HT1080 (cell line): ENCODE results near the gene ADAT2. TPM values are rescaled to one million over a fixed set of nuclear protein-coding genes. Genes with fewer than 3 reads are reported as not detected.

Source experiments
- DNase-seq: peaks from one replicate; pipeline ENCODE4 v3.0.0-alpha.2; 2015; ENCODE audit warnings: low read depth
- small RNA-seq: library from RNA; depleted of rRNA; stranded (forward); fragments of <200 nt; gene quantifications from one replicate; pipeline ENCODE3, GENCODE V24; 2014
- total RNA-seq: library from RNA; depleted of rRNA; stranded (reverse); fragments of >200 nt; shearing (Covaris generic); gene quantifications from 2 replicates; pipeline ENCODE4 v1.2.3, GENCODE V29; 2014; rRNA removed

ADAT2 gene
- total RNA-seq, 1 experiment from 2014 or later, result 5.8 TPM

- DNase-seq, result peak; percentile 96
Observed at GRCh38 chr6:143397227-143398222, 53.0 kb downstream of the ADAT2 start.

- DNase-seq, result no peak
Observed at GRCh38 chr6:143396497-143397226, 53.8 kb downstream of the ADAT2 start.

- DNase-seq, result no peak
Observed at GRCh38 chr6:143395699-143396098, 54.8 kb downstream of the ADAT2 start.

DNA sequence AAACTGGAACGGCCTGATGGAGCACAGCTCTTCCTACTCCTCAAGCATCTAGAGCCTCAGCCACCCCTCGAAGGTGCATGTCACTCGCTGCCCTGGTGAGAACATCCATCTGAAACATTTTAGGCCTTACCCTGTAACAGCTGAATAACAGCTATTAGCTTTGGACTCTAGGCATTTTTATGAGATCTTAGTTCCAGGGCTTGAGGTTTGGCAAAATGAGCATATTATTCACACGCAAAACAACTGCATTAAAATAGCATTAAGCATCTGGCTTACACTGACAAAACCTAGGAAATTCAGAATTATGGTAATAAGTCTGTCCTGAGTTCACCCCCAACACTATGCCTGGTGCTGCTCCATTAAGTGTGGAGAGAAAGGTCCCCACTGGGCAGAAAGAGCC, 56.1 kb downstream of the ADAT2 start:
- DNase-seq, result no peak

DNA sequence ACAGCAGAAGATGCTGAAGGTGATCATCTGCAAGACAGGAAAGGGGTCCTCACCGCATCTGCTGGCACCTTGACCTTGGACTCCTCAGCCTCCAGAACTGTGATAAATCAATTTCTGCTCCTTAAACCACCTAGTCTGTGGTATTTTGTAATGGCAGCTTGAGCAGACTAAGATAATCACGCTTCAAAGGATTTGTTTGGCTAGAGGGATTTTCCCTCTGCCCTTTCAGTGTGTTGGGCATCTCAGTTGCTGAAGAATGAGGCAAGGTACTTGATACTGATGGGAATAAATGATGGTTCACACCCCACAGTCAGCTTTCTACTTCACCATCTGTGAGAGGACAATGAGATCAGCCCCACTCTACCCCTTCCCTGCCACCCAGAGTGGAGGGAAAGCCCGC, 60.2 kb downstream of the ADAT2 start:
- no peak for DNase-seq

DNA sequence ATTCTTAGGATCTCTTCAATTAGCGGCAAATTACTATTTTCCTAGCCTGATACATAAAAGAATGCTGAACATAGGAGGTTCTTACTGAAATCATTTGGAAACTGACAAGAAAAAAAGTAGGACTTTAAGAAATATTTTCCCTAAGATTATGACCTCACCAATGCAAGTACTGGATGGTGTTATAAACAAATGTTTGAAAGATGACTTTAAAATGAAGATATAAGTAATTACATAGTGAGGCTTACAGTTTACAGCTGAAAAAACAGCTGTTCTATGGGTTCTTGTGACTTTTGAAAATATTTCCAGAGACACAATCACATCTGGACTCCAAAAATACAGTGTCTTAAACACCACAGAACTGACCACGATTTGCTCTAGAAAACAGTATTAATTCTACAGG, 64.9 kb downstream of the ADAT2 start:
- DNase-seq, result no peak

DNA sequence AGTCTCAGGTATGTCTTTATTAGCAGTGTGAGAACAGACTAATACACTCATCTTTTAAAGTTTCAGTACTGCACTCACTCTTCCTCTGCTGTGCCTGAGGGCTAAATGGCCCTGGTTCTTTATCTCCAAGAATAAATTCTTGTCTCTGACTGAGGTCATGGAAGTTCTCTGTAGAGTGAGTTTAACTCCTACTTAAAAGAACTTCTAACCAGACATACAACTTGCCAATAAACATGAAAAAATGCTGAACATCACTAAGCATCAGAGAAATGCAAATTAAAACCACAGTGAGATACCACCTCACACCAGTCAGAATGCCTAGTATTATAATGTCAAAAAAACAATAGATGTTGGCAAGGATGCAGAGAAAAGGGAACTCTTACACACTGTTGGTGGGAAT, 73.6 kb downstream of the ADAT2 start:
- DNase-seq, result no peak

DNA sequence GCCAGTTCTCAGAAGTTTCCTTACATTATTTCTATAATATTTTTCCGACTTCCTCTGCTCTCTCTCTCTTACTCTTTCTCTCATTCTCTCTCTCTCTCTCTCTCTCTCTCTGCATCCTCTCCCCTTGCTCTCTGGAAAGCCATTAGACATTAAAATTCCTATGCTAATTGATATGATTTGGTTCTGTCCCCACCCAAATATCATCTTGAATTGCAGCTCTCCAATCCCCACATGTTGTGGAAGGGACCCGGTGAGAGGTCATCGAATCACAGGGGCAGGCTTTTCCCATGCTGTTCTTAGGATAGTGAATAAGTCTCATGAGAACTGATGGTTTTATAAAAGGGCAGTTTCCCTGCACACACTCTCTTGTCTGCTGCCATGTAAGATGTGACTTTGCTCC, 74.1 kb downstream of the ADAT2 start:
- no peak for DNase-seq

DNA sequence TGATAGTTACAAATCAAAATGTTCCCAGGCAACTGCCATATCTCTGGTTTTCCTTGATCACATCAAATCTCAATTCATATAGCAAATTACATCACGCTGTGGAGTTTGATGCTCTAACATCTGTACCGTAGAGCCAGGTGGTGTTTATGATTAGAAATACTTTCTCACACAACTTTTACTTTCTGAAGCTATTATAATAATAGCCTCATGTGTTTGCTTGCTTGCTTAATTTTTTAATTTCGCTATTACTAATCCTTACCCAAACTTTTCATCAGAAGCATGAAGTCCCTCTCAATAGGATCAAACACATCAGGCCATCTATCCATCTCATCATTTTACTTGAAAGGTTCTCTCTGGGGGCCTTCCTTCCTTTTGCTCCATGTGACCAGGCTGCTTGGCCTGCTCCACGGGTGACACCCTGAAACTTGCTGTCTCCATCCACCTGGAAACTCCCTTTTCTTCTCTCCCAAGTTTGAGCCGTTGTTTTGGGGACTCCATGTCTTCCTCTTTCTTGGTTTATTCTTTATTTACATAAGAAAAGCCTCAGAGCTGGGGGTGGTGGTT, 75.4 kb downstream of the ADAT2 start:
- no peak for DNase-seq

GRCh38 chr6:143374014-143374413, 76.5 kb downstream of the ADAT2 start:
- no peak for DNase-seq

Small RNAs within 50 kb of the gene (small RNA-seq; reads per million reads assigned to genes)
- gene RNA5SP221, result not detected

Other genes starting within 250 kb of the ADAT2 start
- 26.7 and 27.7 TPM in 2 replicates for gene PEX3, start 110 bp upstream of the ADAT2 start, total RNA-seq
- gene FUCA2, start 61.0 kb upstream of the ADAT2 start, total RNA-seq, result 38.8 and 55.1 TPM in 2 replicates
- gene PHACTR2, start 227.3 kb upstream of the ADAT2 start, total RNA-seq, result 32.2 and 38.5 TPM in 2 replicates